ENCODE measurements around the gene C7orf33. TPM values are rescaled to one million over a fixed set of nuclear protein-coding genes. Genes with fewer than 3 reads are reported as not detected.

C7orf33 gene
- total and polyA plus RNA-seq, 2 of the 8 experiments (the other 6 are each of a cell fraction or from before 2014, with no cell fraction given) = not detected

DNA sequence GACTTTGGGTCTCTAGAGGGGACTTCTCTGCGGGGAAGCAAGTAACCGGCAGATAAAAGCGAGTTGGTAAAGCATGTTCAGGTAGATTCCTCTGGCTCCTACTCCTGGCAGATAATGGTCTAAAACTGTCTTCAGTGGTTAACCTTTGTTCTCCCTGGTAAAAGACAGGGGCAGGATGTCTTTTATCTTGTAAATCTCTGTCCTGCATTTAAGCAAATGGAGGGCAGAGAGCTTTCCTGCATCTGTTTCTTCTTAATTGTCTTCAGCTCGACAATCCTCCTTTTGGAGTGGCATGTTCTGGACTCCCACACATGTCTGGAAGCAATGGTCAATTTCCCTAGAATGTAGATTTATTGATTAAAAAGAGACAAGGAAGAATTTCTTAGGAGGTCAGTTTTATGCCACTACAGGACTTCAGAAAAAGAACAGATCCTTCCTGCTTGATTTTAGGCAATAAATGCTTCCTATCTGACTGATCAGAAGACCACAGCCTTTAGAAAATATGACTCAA lies 16.6 kb downstream of the C7orf33 start (continued):
- TF ChIP-seq TBP (IDR thresholded peaks at IDR 0.05; ENCODE audit: low read depth, low read length) = 0 out of 2 replicates have a peak, but pooled peaks have one; percentile 34
- TF ChIP-seq, protein P1, sequence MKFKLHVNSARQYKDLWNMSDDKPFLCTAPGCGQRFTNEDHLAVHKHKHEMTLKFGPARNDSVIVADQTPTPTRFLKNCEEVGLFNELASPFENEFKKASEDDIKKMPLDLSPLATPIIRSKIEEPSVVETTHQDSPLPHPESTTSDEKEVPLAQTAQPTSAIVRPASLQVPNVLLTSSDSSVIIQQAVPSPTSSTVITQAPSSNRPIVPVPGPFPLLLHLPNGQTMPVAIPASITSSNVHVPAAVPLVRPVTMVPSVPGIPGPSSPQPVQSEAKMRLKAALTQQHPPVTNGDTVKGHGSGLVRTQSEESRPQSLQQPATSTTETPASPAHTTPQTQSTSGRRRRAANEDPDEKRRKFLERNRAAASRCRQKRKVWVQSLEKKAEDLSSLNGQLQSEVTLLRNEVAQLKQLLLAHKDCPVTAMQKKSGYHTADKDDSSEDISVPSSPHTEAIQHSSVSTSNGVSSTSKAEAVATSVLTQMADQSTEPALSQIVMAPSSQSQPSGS (IDR thresholded peaks at IDR 0.05; ENCODE audit: low read length) = 0 out of 2 replicates have a peak, but pooled peaks have one; percentile 57

All from H1 (cell line).